HepG2 (cell line): Measurements from ENCODE around the gene ARFIP1. TPM values are rescaled to one million over a fixed set of nuclear protein-coding genes. Genes with fewer than 3 reads are reported as not detected.
A peak's percentile ranks its signal among the peaks of the same experiment; 100 is the strongest.

Experiments used
- ATF5 ChIP-seq: sonication (generic); formaldehyde crosslinking; IDR thresholded peaks from 2 replicates; pipeline ENCODE4 v1.4.0; 2020; ENCODE audit warnings: mild to moderate bottlenecking, low read depth, missing genetic modification reagents
- ATRX ChIP-seq: sonication (generic); formaldehyde crosslinking; IDR thresholded peaks from 2 replicates; pipeline ENCODE4 v1.4.0; 2020; ENCODE audit warnings: missing genetic modification reagents, borderline replicate concordance
- MAF1 ChIP-seq: sonication (generic); formaldehyde crosslinking; IDR thresholded peaks from 2 replicates; pipeline ENCODE4 v1.5.0; 2020; ENCODE audit warnings: missing genetic modification reagents, borderline replicate concordance
- PCBP1 ChIP-seq: fragments of 200-400 bp; formaldehyde crosslinking; IDR thresholded peaks from 2 replicates; pipeline ENCODE4 v1.6.1; 2017; ENCODE audit warnings: mild to moderate bottlenecking, low read depth, low read length, borderline replicate concordance
- POGK ChIP-seq: sonication (generic); formaldehyde crosslinking; conservative IDR thresholded peaks from 2 replicates; pipeline ENCODE4 v1.8.0; 2022; ENCODE audit warnings: mild to moderate bottlenecking, moderate library complexity, missing genetic modification reagents
- SMYD3 ChIP-seq: sonication (generic); formaldehyde crosslinking; IDR thresholded peaks from 2 replicates; pipeline ENCODE4 v1.8.1; 2023; ENCODE audit warnings: mild to moderate bottlenecking, missing genetic modification reagents
- XRCC5 ChIP-seq: fragments of 200-400 bp; formaldehyde crosslinking; optimal IDR thresholded peaks from 2 replicates; pipeline ENCODE3; 2017; ENCODE audit warnings: mild to moderate bottlenecking, low read length
- ZBTB2 ChIP-seq: sonication (generic); formaldehyde crosslinking; IDR thresholded peaks from 2 replicates; pipeline ENCODE4 v1.8.0; 2022; ENCODE audit warnings: low read depth, missing genetic modification reagents
- ZBTB39 ChIP-seq: sonication (generic); formaldehyde crosslinking; IDR thresholded peaks from 2 replicates; pipeline ENCODE4 v1.5.0; 2020; ENCODE audit warnings: missing genetic modification reagents
- ZBTB7A ChIP-seq: sonication (generic); formaldehyde crosslinking; IDR thresholded peaks from 2 replicates; pipeline ENCODE4 v1.8.0; 2022; ENCODE audit warnings: mild to moderate bottlenecking, missing genetic modification reagents
- ZFP41 ChIP-seq: sonication (generic); formaldehyde crosslinking; IDR thresholded peaks from 2 replicates; pipeline ENCODE4 v1.4.0; 2020; ENCODE audit warnings: mild to moderate bottlenecking, missing genetic modification reagents, borderline replicate concordance
- ZNF20 ChIP-seq: sonication (generic); formaldehyde crosslinking; IDR thresholded peaks from 2 replicates; pipeline ENCODE4 v1.4.0; 2020; ENCODE audit warnings: mild to moderate bottlenecking, moderate library complexity, missing genetic modification reagents
- ZNF446 ChIP-seq: sonication (generic); formaldehyde crosslinking; IDR thresholded peaks from 2 replicates; pipeline ENCODE4 v1.5.0; 2020; ENCODE audit warnings: mild to moderate bottlenecking, missing genetic modification reagents
- ZNF512B ChIP-seq: sonication (generic); formaldehyde crosslinking; IDR thresholded peaks from 2 replicates; pipeline ENCODE4 v1.5.1; 2020; ENCODE audit warnings: missing genetic modification reagents, mild to moderate bottlenecking, borderline replicate concordance
- ZNF784 ChIP-seq: sonication (generic); formaldehyde crosslinking; IDR thresholded peaks from 2 replicates; pipeline ENCODE4 v1.5.1; 2020; ENCODE audit warnings: missing genetic modification reagents, mild to moderate bottlenecking, borderline replicate concordance
- polyA plus RNA-seq, 8 experiments: library from polyadenylated mRNA; depleted of rRNA in 3 of 8; stranded (reverse) in 7 of 8; unstranded in 1 of 8; fragments of >200 nt; fragmentation: Illumina TruSeq in 4 of 8; extraction: Trizol in 4 of 8; gene quantifications; 2 replicates each; pipeline versions ENCODE4 v1.2.1 to v1.2.3, GENCODE V29; 2011 to 2016; ENCODE audit warnings: low read depth in 4 of 8, missing spikeins in 1 of 8, mixed read lengths in 1 of 8; ENCODE audit not compliant: insufficient read depth in 1 of 8
- total RNA-seq, 5 experiments: library from RNA; depleted of rRNA; stranded (reverse); fragments of >200 nt; fragmentation: Illumina TruSeq; extraction: Trizol; gene quantifications; 2 replicates each; pipeline ENCODE4 v1.2.3, GENCODE V29; 2016; ENCODE audit warnings: low read depth in 1 of 5

ARFIP1 gene
- total and polyA plus RNA-seq, 2 of the 13 experiments (the other 11 are each of a cell fraction or from before 2014, with no cell fraction given): 9.9 to 27.7 TPM

GRCh38 chr4:152778656-152779512 lies 870 bp upstream of the ARFIP1 start (continued):
- no peak for TF ChIP-seq POGK (CRISPR knock-in tag)
- TF ChIP-seq ZBTB39 (CRISPR knock-in tag): 0 out of 2 replicates have a peak, but pooled peaks have one; percentile 1
- TF ChIP-seq ZNF446 (CRISPR knock-in tag): 0 out of 2 replicates have a peak, but pooled peaks have one; percentile 39
- TF ChIP-seq ATRX (CRISPR knock-in tag): no peak
- TF ChIP-seq XRCC5: no peak
- TF ChIP-seq PCBP1: no peak
- no peak for TF ChIP-seq ZNF20
- 0 out of 2 replicates have a peak, but pooled peaks have one; percentile 34 for TF ChIP-seq ZBTB7A (CRISPR knock-in tag)
- TF ChIP-seq ZFP41 (CRISPR knock-in tag): no peak; the same call in 1 of the 2 replicates
- TF ChIP-seq SMYD3 (CRISPR knock-in tag): no peak
- 0 out of 2 replicates have a peak, but pooled peaks have one; percentile 70 for TF ChIP-seq ZNF512B (CRISPR knock-in tag)
- no peak for TF ChIP-seq MAF1
- no peak for TF ChIP-seq ZNF784 (CRISPR knock-in tag)
- no peak for TF ChIP-seq ZBTB2 (CRISPR knock-in tag)
- 0 out of 2 replicates have a peak, but pooled peaks have one; percentile 2 for TF ChIP-seq ATF5 (CRISPR knock-in tag)
